Stimulated activated CD4-positive, alpha-beta T cell treated with anti-CD3 and anti-CD28 coated beads, TNF-alpha, amount 100 ng/mL, for 48 hours (primary cell): Measurements from ENCODE around the gene HPCAL1.

ENCODE experiments used
- DNase-seq, 3 donors: peaks; one replicate each; pipeline ENCODE4 v3.0.0-alpha.2; 2020; ENCODE audit warnings: low read depth in 3 of 3

The HPCAL1 gene

DNA sequence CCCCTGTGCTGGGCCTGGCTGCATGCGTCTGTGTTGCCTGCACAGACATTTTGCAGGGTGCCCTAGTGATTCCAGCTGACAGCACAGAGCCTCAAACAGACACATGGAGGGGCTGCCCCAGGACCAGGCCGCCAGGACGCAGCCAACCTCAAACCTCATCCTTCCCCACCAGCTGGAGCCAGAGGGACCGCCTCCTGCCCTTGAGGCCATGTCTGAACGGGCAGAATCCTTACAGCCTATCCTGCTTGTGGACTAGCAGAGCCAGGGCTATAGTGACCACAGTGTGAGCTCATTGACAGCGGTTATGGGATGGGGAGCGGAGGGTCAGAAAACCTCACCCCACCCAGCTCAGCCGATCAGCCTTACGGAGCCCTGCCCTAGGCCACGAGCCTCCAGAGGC is 123.0 kb downstream of the HPCAL1 start:
- no peak for DNase-seq

DNA sequence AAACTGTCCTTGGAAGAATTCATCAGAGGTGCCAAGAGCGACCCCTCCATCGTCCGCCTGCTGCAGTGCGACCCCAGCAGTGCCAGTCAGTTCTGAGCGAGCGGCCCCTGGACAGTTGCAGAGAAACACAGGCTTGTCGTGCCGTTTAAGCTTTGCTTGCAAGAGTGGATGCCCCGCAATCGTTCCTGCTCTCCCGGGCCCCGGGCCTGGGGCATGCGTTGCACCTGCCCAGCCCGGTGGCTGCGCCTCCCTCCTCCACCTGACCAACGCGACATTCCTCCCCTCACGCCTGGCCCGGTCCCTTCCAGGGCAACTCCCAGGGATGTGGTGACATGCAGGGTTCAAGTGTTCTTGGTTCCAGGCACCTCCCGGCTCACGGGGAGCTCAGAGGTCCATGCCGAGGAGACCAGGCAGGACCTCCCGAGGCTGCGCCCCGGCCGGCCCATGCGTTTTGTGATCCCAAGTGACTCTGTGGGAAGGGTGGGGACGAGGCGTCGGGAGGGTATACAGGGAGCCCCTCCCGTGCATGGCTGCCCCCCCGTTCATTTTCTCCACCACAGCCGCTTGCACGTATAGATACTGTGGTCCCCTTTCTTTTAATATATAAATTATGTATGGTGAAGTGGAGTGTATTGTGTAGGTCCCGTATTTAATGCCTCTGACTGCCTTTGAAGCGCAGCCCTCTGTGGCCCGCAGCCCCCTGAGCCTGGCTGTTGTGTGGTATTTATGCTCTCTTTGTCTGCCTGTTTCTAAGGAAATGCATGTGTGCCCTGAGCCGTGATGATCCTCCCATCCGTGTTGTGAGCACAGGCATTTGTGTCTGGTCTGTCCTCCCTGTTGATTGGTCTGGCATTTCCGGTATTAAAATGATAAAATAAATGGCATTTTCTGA is 124.3 kb downstream of the HPCAL1 start:
- DNase-seq = no peak

DNA sequence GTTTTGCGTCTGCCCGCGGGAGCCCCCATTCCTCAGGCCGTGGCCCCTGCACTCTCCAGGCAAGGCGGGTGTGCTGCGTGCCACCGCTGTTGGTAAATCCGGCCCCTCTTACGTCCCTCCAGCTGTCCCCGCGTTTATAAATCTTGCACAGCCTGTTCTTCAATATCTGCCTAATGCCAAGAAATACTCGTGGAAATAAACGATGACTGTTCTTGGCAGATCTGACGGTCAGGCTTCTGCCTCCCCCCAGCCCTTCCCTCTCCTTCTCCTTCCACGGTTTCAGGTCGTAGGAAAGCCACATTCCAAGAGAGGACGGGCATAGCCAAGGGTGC is 124.9 kb downstream of the HPCAL1 start:
- DNase-seq = no peak

DNA sequence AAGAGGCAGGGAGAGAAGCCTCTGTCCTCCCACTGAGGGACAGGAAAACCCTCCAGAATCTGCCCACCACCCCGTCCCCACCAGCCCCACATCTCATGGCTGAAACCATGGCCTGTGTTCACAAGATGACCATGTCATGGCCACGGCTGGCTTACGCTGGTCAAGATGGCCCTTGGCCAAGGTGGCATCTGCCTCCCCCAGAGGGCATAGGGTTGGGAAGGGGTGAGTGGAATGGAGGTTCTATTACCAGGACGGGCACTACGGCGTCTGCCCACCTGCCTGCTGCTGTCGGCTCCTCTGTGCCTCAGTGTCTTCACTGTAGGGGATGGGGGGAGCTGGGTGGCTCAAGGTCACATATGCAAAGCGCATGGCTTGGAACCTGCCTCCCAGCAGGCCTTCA is 125.7 kb downstream of the HPCAL1 start:
- no peak for DNase-seq

DNA sequence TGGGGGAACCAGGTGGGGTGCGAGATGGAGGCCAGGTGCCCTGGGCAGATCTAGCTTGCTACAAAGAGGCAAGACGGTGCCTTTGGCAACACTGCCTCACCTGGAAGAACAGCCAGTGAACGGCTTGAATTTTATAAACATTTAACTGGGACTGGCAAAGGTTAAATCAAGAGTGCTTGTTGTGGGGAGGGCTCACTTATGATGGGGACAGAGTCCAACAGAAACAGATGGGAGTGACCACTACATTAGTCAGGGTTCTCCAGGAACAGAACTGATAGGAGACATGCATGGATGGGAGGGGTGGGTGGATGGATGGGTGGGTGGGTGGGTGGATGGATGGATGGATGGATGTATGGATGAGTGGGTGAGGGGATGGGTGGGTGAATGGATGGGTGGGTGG is 126.2 kb downstream of the HPCAL1 start:
- DNase-seq = no peak

DNA sequence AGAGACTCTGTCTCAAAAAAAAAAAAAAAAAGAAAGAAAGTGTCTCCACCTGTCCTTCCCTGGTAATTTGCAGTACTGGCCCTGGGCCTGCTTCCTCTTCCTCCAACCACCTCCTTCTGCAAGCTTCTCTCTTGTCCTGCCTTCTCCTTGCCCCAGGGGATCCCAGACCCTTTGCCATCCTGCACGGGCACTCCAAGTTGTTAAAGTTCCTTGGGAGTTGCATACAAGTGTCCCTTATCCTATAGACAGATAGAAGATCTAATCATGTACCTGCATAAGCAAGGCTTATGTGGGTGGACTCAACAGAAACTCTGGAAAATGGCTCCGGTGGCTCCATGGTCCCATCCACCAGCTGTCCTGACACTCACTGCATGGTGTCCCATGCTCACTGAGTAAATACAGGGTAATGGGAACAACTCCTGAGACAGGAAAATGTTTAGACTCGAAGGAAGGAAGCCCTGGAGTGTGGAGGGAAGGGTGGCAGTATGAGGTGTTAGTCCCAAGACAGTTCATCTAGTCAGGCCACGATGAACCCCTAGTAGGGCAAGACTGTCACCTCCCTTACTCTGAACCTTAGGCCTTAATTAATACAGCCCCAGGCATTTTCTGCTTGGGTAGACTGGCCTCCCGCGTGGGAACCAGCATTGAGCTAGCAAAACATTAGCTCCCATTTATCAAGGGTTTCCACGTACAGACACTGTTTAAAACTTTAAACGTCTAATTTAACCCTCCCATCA is 128.3 kb downstream of the HPCAL1 start:
- no peak for DNase-seq

DNA sequence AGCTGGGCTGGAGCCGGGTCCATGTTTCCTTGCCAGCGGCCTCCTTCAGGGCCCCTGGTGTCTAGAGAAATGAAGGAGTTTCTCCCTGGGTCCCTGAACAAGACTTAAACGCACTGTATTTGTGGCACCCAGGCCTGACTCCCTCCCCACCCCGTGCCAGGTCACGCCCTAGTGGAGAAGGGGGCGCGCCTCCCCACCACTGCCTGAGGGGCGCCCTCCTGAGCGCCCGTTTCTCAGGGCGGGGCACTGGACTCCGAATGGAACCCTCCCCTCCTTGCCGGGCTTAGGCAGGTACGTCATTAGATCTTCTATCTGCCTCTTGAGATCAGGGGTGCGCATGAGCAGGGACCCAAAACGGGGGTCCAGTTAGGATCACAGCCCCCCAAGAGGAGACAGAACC is 129.1 kb downstream of the HPCAL1 start:
- DNase-seq = no peak

DNA sequence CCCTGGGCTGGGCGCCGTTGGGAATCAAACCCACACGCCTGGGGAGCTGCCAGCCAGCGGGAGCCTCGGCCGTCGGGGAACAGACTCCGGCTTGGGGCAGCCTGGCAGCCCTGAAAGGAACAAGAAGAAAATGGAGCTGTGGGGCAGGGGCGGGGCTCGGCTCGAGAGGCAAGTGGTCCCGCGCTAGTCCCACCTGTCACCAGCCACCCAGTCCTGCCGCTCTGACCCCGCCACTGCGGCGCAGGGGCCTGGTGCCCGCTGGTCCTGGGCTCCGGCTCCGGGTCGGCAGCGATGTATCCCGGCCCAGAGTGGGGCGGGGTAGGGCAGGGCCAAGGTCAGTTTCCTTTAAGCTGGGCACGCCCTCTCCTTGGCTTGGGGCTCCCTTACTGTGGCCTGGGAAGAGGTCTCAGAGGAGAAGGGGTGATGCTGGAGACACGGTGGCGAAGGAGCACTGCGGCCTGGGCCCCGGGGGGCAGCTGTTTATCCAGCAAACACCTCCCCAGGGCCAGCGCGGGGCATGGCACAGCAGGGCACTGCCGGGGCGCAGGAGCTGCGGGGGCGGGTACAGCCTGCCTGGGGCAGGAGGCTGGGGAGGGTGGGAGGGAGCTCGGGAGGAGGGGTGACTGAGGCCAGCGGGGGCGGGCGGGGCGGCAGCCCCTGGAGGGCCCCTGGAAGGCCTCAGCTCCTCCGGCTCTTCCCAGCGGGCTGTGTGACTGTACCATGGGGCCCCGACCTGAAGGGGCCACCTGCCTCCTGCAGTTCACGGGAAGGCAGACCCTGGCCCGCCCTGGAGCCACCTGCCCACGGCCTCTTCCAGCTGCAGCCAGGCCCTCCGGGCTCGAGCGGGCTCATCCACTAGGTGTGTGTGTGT is 129.8 kb downstream of the HPCAL1 start:
- DNase-seq = no peak

DNA sequence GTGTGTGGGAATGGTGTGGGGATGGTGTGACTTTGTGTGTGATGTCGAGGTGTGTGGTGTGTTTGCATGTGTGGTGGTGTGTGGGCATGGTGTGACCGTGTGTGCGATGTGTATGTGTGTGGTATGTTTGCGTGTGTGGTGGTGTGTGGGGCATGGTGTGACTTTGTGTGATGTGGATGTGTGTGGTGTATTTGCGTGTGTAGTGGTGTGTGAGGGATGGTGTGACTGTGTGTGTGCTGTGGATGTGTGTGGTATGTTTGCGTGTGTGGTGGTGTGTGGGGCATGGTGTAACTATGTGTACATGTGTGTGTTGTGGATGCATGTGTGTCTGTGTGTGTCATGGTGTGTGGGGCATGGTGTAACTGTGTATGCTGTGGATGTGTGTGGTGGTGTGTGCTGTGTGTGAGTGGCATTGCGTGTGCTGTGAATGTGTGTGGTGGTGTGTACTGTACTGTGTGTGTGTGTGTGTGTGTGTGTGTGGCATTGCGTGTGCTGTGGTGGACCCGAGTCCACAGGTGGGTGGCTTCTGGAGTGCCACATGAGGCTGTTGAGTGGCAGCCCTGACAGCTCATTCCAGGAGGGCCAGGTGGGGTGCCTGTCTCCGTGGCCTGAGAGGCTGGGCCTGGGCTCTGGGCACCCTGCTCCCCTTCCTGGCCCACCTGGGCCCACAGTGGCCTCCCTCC is 130.7 kb downstream of the HPCAL1 start:
- DNase-seq = no peak

DNA sequence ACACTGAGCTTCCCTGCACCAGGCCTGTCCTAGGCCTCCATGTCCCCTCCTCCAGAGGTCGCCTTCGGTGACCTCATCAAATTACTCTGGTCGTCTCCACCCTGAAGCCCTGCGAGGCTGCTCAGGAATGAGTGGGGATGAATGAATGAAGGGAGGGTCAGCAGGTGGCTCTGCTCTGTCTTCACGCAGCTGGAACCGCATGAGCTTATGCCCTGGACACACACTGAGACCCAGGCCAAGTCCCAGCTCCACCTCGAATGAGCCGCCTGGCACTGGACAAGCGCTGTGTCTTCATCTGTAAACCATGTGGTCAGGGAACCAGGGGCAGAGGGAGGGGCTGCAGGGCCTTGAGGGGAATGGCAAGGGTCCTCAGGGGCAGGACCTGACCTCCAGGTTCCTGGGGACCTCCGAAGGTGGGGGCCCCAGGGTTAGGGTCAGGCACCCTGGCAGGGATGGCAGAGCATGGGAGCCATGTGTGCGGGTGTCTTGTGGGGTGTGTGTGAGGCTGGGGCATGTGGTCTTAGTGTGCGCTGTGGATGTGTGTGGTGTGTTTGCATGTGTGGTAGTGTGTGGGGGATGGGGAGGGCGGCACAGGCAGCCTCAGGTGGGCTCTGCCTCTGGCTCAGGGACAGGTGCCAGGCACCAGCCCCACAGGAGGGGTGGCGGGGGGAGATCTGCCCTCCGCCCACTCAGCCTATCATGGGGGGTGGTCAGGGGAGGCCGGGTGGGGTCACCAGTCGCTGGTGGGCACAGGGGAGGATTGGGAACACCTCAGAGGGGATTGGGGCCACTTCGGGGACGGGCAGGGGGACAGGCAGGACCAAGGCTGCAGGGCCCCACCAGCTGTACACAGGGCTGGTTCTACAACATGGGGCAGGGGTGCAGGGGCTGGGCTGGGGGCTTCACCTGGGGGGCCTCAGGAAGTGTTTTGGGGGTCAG is 131.5 kb downstream of the HPCAL1 start:
- DNase-seq = no peak

DNA sequence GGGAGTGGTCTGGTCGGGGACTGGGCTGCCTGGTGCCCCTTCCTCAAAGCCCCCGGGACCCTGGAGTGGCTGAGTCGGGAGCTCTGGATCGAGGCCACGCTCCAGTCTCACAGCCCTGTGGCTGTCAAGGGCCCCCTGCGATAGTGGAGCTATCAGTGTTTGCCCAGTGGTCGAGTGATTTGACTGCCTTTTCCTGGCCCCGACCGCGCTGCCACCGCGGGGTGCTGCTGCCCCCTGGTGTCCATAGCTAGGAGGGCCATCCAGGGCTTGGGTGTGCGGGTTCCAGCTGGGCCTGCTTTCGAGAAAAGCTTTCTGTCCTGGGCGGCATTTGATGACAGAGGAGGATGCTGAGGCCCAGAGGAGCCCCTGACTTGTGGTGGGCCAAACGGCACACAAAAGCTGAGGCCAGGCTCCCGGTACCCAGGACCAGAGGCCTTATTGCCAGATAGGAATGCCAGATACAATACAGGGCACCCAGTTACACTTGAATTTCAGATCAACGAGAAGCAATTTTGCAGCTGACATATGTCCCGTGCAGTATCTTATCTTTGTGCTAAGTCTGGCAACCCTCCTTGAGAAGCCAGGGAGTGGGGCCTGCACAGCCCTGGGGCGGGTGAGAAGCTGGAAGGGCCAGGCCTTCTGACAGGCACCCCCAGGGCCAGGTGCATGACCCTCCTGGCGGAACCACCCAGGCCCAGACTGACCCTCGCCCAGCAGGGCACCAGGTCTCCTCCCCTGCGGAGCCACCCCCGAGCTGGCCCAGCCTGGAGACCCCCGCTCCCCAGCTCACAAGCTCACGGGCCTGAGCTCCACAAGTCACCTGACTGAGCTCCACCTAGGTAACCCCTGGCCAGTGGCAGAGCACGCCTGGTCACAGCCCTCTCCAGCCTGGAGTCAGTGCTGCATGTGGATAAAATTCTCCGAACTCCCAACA is 132.4 kb downstream of the HPCAL1 start:
- DNase-seq = peak; percentile 65 to 68 (median 66)

DNA sequence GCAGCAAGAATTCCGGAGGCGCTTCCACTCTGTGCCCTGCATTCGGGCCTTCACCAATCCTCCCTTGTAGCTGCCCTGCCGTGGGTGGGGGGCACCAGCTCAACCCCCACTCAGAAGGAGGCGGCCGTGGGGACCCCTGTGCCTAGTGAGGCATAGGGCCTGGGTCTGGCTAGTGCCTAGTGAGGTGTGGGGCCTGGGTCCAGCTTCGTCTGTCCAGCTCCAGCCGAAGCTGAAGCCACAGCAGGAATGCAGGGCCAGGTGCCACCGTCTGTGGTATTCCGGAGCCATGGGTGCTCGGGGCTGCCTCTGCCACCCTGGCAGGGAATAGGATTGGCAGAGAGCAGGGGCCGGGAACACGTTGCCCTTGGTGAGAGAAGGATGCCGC is 133.1 kb downstream of the HPCAL1 start:
- DNase-seq = no peak

DNA sequence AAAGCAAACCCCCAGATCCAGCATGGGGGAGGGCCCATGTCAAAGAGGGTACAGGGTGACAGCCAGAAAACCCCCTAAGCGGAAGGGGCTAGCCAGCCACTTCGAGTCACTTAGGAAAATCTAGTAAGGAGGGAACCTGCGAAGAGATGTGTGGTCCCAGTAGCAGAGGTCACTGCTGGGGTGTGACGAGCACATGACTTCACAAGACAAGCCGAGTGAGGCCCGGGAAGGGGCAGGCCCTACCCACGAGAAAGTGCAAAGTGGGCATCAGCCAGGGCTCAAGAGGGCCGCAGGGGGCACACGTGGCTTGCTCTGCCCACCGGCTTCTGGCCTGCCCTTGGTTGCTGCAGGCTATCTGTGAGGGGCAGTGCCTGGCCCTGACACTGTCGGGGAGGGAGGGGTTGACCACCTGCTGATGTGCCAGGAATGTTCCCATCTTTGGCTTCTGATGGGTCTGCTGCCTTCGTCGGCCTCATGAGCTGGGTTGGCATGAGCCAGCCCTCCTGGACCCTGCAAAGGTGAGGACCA is 133.9 kb downstream of the HPCAL1 start:
- DNase-seq = no peak

DNA sequence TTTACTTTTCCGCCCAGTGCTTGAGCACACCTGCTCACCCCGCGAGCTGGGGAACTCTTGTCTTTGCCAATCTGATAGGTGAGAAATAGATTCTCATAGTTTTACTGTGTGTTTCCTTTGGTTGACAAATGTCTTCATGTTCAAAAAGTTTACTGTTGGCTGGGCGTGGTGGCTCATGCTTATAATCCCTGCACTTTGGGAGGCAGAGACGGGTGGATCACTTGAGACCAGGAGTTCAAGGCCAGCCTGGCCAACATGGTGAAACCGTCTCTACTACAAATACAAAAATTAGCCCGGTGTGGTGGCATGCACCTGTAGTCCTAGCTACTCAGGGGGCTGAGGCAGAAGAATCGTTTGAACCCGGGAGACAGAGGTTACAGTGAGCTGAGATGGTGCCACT is 135.1 kb downstream of the HPCAL1 start:
- no peak for DNase-seq

DNA sequence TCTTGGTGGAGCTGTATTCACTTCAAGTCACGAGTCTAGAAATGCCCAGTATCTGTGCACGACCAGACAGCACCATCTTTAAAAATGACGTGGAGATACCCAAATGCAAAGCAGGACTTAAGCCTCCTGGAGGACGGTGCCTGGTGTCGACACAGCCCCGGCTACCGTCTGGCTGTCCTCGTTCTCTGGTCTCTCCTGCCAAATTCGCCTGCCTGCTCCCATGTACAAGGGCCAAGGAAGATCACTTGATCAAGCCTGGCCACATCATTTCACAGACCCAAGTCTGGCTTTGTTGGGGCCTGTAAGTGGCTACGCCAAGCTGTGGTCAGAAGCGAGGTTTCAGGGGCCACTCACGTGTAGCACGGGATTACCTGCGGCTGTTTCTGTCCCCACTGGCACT is 136.0 kb downstream of the HPCAL1 start:
- no peak for DNase-seq

DNA sequence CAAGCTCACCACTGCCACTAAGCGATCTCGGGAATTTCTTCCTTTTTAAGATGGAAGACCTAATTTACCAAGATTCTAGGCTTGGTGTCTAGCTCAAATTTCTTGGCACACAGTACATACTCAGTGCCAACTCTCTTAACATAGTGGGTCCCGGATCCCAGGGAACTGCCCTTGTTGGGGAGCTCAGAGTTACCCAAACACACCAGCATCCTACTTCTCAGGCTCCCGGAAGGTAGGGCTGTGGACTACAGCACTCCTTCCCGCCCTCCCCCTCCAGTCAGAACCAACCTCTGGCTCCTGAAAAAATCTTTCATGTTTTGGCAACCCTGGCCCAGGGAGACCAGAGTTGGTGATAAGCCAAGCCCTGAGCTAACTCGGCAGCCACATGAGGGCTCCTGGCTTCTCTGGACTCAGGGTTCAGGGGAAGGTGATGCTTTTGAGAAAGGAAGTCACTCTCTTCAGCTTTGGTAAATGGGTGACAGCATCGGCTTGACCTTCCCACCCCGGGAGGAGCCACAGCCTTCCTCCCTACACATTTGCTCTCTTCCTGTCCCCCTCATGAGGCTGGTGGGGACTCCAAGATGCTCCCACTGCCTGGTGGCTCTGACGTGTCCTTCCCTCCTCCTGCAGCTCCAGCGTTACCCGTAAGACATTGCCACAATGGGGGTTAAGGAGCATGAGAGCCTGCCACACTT is 136.6 kb downstream of the HPCAL1 start:
- no peak for DNase-seq

DNA sequence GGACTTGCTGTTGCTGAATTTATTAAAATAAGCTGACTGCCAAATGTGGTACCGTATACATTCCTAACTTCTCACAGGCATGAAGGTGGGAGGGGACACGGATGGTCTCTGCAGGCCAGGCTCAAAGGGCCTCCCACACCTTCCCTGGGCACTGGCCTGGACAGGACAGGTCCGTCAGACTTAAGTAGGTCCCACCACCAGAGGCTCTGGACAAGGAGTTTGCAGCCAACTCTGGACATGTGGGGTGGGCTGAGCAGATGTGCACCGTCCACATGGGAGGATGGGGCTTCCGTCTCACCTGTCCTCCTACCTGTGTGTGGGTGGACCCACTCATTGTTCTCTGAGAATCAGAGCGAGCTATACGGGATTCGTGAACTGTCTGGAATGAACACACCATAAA is 137.3 kb downstream of the HPCAL1 start:
- DNase-seq = no peak

DNA sequence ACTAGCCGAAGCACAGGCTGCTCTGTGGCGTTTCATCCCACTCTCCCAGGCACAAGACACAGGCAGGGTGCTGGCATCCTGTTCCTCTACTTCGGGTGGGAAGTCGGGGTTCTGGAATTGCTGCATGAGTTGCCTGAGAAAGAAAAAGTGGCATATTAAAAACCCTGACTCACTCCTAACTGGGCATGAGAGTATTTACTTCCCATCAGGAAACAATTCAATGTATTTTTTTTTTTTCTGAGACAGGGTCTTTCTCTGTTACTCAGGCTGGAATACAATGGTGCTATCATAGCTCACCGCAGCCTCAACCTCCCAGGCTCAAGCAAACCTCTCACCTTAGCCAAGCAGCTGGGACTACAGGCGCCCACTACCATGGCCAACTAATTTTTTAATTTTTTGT is 138.0 kb downstream of the HPCAL1 start:
- no peak for DNase-seq

DNA sequence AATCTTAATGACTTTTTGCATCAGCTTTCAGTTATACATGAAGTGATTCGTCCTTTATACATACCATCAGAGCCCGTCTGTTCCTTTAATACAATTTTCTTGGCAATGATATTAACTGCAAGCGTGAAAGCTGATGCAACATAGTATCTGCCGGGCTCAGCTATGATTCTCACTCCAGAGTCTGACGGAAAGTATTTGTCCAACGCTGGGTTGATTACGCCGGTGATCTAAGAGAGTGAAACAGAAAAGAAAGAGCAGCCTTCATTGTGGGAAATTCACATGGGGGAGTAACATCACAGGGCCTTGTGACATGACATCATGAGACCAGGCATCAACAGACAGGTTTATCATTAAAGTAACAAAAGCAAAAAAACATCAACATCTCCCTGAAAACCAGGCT is 139.2 kb downstream of the HPCAL1 start:
- peak in 1 of 3 donors; percentile 40 for DNase-seq
